CD4-positive, alpha-beta T cell (primary cell): ENCODE results near the gene NPBWR2. TPM values are rescaled to one million over a fixed set of nuclear protein-coding genes. Genes with fewer than 3 reads are reported as not detected.

Source experiments
- ATAC-seq: fragments of 200-7000 bp; cut with Tn5 transposase; one replicate; pipeline ENCODE4 v1.10.0; 2022; ENCODE audit warnings: mild to moderate bottlenecking; ENCODE audit not compliant: poor library complexity
- CTCF ChIA-PET: fragments of 350-600 bp; sonication (Branson Sonifier 250); formaldehyde crosslinking; loops from one replicate; lab custom pipeline; 2021; ENCODE audit warnings: antibody characterized with exemption, inconsistent platforms; lab: Charles Lee
- POLR2A ChIA-PET: fragments of 350-600 bp; sonication (Branson Sonifier 250); formaldehyde crosslinking; loops from one replicate; lab custom pipeline; 2021; ENCODE audit warnings: antibody characterized with exemption, inconsistent platforms; lab: Charles Lee
- DNase-seq, 14 experiments: peaks; one replicate each; pipeline ENCODE4 v3.0.0-alpha.2; 2013 to 2020; ENCODE audit warnings: mixed read lengths in 2 of 14
- H3K27ac ChIP-seq, 2 donors: one replicate each; pipeline versions ENCODE4 v1.5.1 to v1.7.0; 2013; ENCODE audit warnings: low read length in 2 of 2, low read depth in 1 of 2, mild to moderate bottlenecking in 1 of 2
- H3K27me3 ChIP-seq, 2 experiments: 1 replicate in 1 of 2; 2 replicates in 1 of 2; pipeline versions ENCODE4 v1.6.1 to v1.7.0; 2013; ENCODE audit warnings: low read length in 2 of 2, control low read depth in 1 of 2, mild to moderate bottlenecking in 1 of 2, moderate library complexity in 1 of 2; ENCODE audit not compliant: insufficient read depth in 2 of 2, control insufficient read depth in 1 of 2
- H3K36me3 ChIP-seq: one replicate; pipeline ENCODE4 v1.6.1; 2013; ENCODE audit warnings: low read length, control low read depth; ENCODE audit not compliant: insufficient read depth
- H3K4me1 ChIP-seq: one replicate; pipeline ENCODE4 v1.6.1; 2013; ENCODE audit warnings: low read length, control low read depth; ENCODE audit not compliant: insufficient read depth
- H3K4me3 ChIP-seq: one replicate; pipeline ENCODE4 v1.5.1; 2013; ENCODE audit warnings: mild to moderate bottlenecking, low read length, moderate library complexity
- H3K9me3 ChIP-seq, 2 experiments: 1 replicate in 1 of 2; 2 replicates in 1 of 2; pipeline versions ENCODE4 v1.6.1 to v1.7.0; 2013; ENCODE audit warnings: low read length in 2 of 2, mild to moderate bottlenecking in 2 of 2, control low read depth in 1 of 2, moderate library complexity in 1 of 2; ENCODE audit not compliant: control insufficient read depth in 1 of 2, insufficient read depth in 1 of 2
- H3K27ac Mint-ChIP-seq: one replicate; pipeline ENCODE4 v1.8.0; 2020; ENCODE audit warnings: mixed read lengths
- H3K27me3 Mint-ChIP-seq: one replicate; pipeline ENCODE4 v1.8.0; 2021; ENCODE audit warnings: mixed read lengths
- H3K36me3 Mint-ChIP-seq: one replicate; pipeline ENCODE4 v1.8.0; 2021; ENCODE audit warnings: low read depth, mixed read lengths
- H3K4me1 Mint-ChIP-seq: one replicate; pipeline ENCODE4 v1.8.0; 2021; ENCODE audit warnings: low read depth, mixed read lengths
- H3K4me3 Mint-ChIP-seq: one replicate; pipeline ENCODE4 v1.8.0; 2020; ENCODE audit warnings: mild to moderate bottlenecking, mixed read lengths
- H3K9me3 Mint-ChIP-seq: one replicate; pipeline ENCODE4 v1.8.0; 2020; ENCODE audit warnings: mixed read lengths
- CTCF ChIP-seq: fragments of 200-600 bp; IDR thresholded peaks from one replicate; pipeline ENCODE4 v1.8.0; 2022; ENCODE audit warnings: antibody characterized with exemption, mild to moderate bottlenecking
- intact Hi-C, 2 experiments: fragments of 100-400 bp; cut with DNase I in 1 of 2; cut with micrococcal nuclease in 1 of 2; formaldehyde crosslinking; loops; one replicate each; pipeline versions ENCODE4 v1.15.1 to v1.9.0; 2023 to 2025; cut with DNase I, micrococcal nuclease
- total RNA-seq, 174 experiments: library from RNA in 2 of 174; stranded (reverse) in 2 of 174; gene quantifications; one replicate each; pipeline ENCODE4 v1.2.3 and lab custom pipeline; 2021 to 2026

The NPBWR2 gene
- total RNA-seq, 2 experiments from 2014 or later, result 0.38 to 0.47 TPM

GRCh38 chr20:64139199-64140060 lies 32.1 kb upstream of the NPBWR2 start:
- ChIA-PET CTCF (no interaction called here), POLR2A (no interaction called here)
- no peak overlapping the region for H3K4me3 ChIP-seq
- no peak overlapping the region for H3K27ac ChIP-seq
- no peak for TF ChIP-seq CTCF
- peaks cover 0 to 2% of the 10 kb centered on the region in 2 experiments for H3K27me3 ChIP-seq
- no peak for DNase-seq
- no peaks in the 10 kb centered on the region for H3K4me1 ChIP-seq
- Mint-ChIP-seq H3K4me3 (no peak overlapping the region), H3K9me3 (peaks cover 2% of the 10 kb centered on the region), H3K27me3 (peaks cover 10% of the 10 kb centered on the region), H3K27ac (no peak overlapping the region), H3K4me1 (no peaks in the 10 kb centered on the region), H3K36me3 (no peaks in the 10 kb centered on the region)
- ATAC-seq, result no peak
- H3K9me3 ChIP-seq, result peaks cover 0 to 1% of the 10 kb centered on the region in 2 experiments
- H3K36me3 ChIP-seq, result no peaks in the 10 kb centered on the region
- intact Hi-C loops, result no loop called here

GRCh38 chr20:64138276-64138815 lies 31.0 kb upstream of the NPBWR2 start:
- no peak for DNase-seq
- intact Hi-C loops, result no loop called here
- Histone ChIP-seq H3K27ac (no peak overlapping the region), H3K9me3 (no peaks in the 10 kb centered on the region), H3K27me3 (peaks cover 0 to 2% of the 10 kb centered on the region in 2 experiments), H3K36me3 (no peaks in the 10 kb centered on the region), H3K4me1 (no peaks in the 10 kb centered on the region), H3K4me3 (no peak overlapping the region)
- no peaks in the 10 kb centered on the region for H3K4me1 Mint-ChIP-seq
- ChIA-PET CTCF (no interaction called here), POLR2A (no interaction called here)
- no peaks in the 10 kb centered on the region for H3K36me3 Mint-ChIP-seq
- no peak for TF ChIP-seq CTCF
- no peak for ATAC-seq
- no peak overlapping the region for H3K4me3 Mint-ChIP-seq
- H3K9me3 Mint-ChIP-seq, result no peaks in the 10 kb centered on the region
- peaks cover 6% of the 10 kb centered on the region for H3K27me3 Mint-ChIP-seq
- H3K27ac Mint-ChIP-seq, result no peak overlapping the region

- Histone ChIP-seq H3K27ac (no peak overlapping the region), H3K9me3 (no peaks in the 10 kb centered on the region), H3K27me3 (peaks cover 0 to 2% of the 10 kb centered on the region in 2 experiments), H3K36me3 (no peaks in the 10 kb centered on the region), H3K4me3 (no peak overlapping the region), H3K4me1 (no peaks in the 10 kb centered on the region)
- H3K4me3 Mint-ChIP-seq, result no peak overlapping the region
- TF ChIP-seq CTCF, result no peak
- H3K9me3 Mint-ChIP-seq, result no peaks in the 10 kb centered on the region
- CTCF ChIA-PET, result no interaction called here
- no peak overlapping the region for H3K27ac Mint-ChIP-seq
- no peak for DNase-seq
- H3K27me3 Mint-ChIP-seq, result peaks cover 6% of the 10 kb centered on the region
- no peak for ATAC-seq
- POLR2A ChIA-PET, result no interaction called here
- H3K36me3 Mint-ChIP-seq, result no peaks in the 10 kb centered on the region
- no peaks in the 10 kb centered on the region for H3K4me1 Mint-ChIP-seq
- intact Hi-C loops, result no loop called here
Observed at GRCh38 chr20:64137598-64138031, 30.2 kb upstream of the NPBWR2 start.
